ENCODE results near the gene MEG3. TPM values are rescaled to one million over a fixed set of nuclear protein-coding genes. Genes with fewer than 3 reads are reported as not detected.

Gene MEG3
- total RNA-seq, result 10 to 100 TPM in 2 of 4 donors, 1 to 10 TPM in 2; 6.0 to 23.7 (median 9.4) TPM

GRCh38 chr14:100825713-100826331 lies at the start of gene MEG3:
Gene MEG3, plus strand, starts transcription at chr14:100826118.
- H3K27ac ChIP-seq, result no peak within 1 kb of the TSS
- H3K36me3 ChIP-seq, result no peaks in the 10 kb centered on the region
- H3K4me3 ChIP-seq (replicated peaks in 1 of 3), result no peak within 1 kb of the TSS
- 63 to 68% methylated on average over 28 to 33 of the region's 39 CpGs for WGBS, 2 donors
- H3K9me3 ChIP-seq, result no peaks in the 10 kb centered on the region
- peaks cover 3% of the 10 kb centered on the region for H3K27me3 ChIP-seq
- intact Hi-C loops (cut with DNase I), result no loop called here
- peak in 1 of 2 donors; percentile 5 for DNase-seq
- H3K4me1 ChIP-seq, result no peaks in the 10 kb centered on the region
- no peak for TF ChIP-seq CTCF (IDR thresholded peaks at IDR 0.05)
- peak in 1 of 2 donors; percentile 6 for TF ChIP-seq POLR2A (IDR thresholded peaks at IDR 0.05)

GRCh38 chr14:100776681-100777365 lies 49.1 kb upstream of the MEG3 start:
- Histone ChIP-seq H3K27ac (no peak overlapping the region), H3K36me3 (no peaks in the 10 kb centered on the region), H3K9me3 (no peaks in the 10 kb centered on the region), H3K4me3 (replicated peaks in 1 of 3) (no peak overlapping the region), H3K27me3 (no peaks in the 10 kb centered on the region), H3K4me1 (no peaks in the 10 kb centered on the region)
- 85 to 87% methylated on average over 11 to 14 of the region's 14 CpGs for WGBS, 2 donors
- intact Hi-C loops (cut with DNase I), result no loop called here
- TF ChIP-seq CTCF (IDR thresholded peaks at IDR 0.05), result no peak
- TF ChIP-seq POLR2A (IDR thresholded peaks at IDR 0.05), result no peak
- DNase-seq, result no peak

- no peaks in the 10 kb centered on the region for H3K4me1 ChIP-seq
- H3K27me3 ChIP-seq, result no peaks in the 10 kb centered on the region
- intact Hi-C loops (cut with DNase I), result no loop called here
- H3K9me3 ChIP-seq, result no peaks in the 10 kb centered on the region
- TF ChIP-seq POLR2A (IDR thresholded peaks at IDR 0.05) (no peak), CTCF (IDR thresholded peaks at IDR 0.05) (no peak)
- DNase-seq, result no peak
- WGBS, 2 donors, result 82 to 85% methylated on average over 11 of the region's 11 CpGs
- no peak overlapping the region for H3K27ac ChIP-seq
- no peaks in the 10 kb centered on the region for H3K36me3 ChIP-seq
- no peak overlapping the region for H3K4me3 ChIP-seq (replicated peaks in 1 of 3)
These were observed 48.5 kb upstream of the MEG3 start for GRCh38 chr14:100777366-100777817.

- H3K27ac ChIP-seq, result no peak overlapping the region
- no peak for DNase-seq
- no peaks in the 10 kb centered on the region for H3K36me3 ChIP-seq
- H3K27me3 ChIP-seq, result no peaks in the 10 kb centered on the region
- H3K9me3 ChIP-seq, result no peaks in the 10 kb centered on the region
- no peak overlapping the region for H3K4me3 ChIP-seq (replicated peaks in 1 of 3)
- TF ChIP-seq POLR2A (IDR thresholded peaks at IDR 0.05) (no peak), CTCF (IDR thresholded peaks at IDR 0.05) (no peak)
- intact Hi-C loops (cut with DNase I), result no loop called here
- WGBS, 2 donors, result 69 to 72% methylated on average over 22 of the region's 22 CpGs
- H3K4me1 ChIP-seq, result no peaks in the 10 kb centered on the region
These were observed 47.9 kb upstream of the MEG3 start for GRCh38 chr14:100777818-100778525.

GRCh38 chr14:100778526-100778882 lies 47.4 kb upstream of the MEG3 start:
- Histone ChIP-seq H3K9me3 (no peaks in the 10 kb centered on the region), H3K36me3 (no peaks in the 10 kb centered on the region), H3K27ac (no peak overlapping the region), H3K27me3 (no peaks in the 10 kb centered on the region), H3K4me1 (no peaks in the 10 kb centered on the region), H3K4me3 (replicated peaks in 1 of 3) (no peak overlapping the region)
- no peak for DNase-seq
- intact Hi-C loops (cut with DNase I), result no loop called here
- WGBS, 2 donors, result 75 to 83% methylated on average over 7 of the region's 7 CpGs
- TF ChIP-seq CTCF (IDR thresholded peaks at IDR 0.05), result no peak
- TF ChIP-seq POLR2A (IDR thresholded peaks at IDR 0.05), result no peak

All from thyroid gland (tissue), 4 donors.